ENCODE data around the gene SCO2.
"Not testable (repeated sequence)": the region's sequence is repeated elsewhere in the genome, so short reads cannot be mapped to it uniquely, and the experiment has no call there.

The SCO2 gene

GRCh38 chr22:50522208-50522805, 3.1 kb downstream of the SCO2 start:
- DNase-seq (ENCODE audit: insufficient read length, low spot score) (no peak), FAIRE-seq (no peak)

GRCh38 chr22:50521710-50522109, 3.7 kb downstream of the SCO2 start:
- FAIRE-seq (no peak), DNase-seq (ENCODE audit: insufficient read length, low spot score) (no peak)

GRCh38 chr22:50520826-50521453, 4.5 kb downstream of the SCO2 start:
- no peak for DNase-seq (ENCODE audit: insufficient read length, low spot score)
- FAIRE-seq = no peak

DNA sequence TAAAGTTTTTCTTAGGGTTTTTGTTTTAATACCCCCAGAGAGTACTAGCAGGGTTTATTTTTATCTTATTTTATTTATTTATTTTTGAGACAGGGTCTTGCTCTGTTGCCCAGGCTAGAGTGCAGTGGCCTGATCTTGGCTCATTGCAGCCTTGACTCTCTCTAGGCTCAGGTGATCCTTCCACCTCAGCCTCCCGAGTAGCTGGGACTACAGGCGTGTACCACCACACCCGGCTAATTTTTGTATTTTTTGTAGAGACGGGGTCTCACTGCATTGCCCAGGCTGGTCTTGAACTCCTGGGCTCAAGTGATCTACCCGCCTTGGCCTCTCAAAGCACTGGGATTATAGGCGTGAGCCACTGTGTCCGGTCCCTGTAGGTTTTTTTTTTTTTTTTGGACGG, 5.2 kb downstream of the SCO2 start:
- FAIRE-seq; DNase-seq (ENCODE audit: insufficient read length, low spot score): not testable (repeated sequence)

DNA sequence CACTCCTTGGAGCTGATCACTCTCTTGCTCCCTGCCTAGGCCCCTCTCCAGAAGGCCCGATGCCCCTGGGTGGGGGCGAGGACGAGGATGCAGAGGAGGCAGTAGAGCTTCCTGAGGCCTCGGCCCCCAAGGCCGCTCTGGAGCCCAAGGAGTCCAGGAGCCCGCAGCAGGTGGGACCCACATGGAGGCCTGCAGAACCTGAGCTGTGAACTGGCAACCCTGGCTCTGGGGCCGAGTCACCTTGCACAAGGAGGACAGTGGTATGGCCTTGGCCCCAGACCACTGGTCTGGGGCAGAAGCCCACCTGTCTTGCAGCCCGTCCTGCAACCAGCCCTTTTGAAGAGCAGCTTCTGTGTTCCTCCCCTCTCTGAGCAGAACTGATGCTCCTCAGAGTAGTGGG, 6.2 kb downstream of the SCO2 start:
- FAIRE-seq (no peak), DNase-seq (ENCODE audit: insufficient read length, low spot score) (no peak)

DNA sequence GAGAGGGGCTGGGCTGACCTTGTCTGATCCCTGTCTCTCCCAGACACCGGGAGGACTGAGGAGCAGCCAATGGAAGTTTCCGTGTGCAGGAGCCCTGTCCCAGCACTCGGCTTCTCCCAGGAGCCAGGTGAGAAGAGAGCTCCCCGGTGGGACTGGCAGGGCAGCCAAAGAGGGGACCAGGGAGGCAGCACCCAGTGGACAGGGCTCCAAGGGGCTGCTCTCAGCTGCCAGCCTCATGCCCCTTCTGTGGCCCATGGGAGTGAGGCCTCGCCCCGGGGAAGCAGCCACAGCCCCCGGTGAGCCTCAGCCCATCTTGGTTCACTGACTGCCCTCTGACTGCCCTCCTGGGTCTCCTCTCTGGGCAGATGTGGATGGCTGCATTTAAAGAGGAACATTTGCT, 6.8 kb downstream of the SCO2 start:
- FAIRE-seq (no peak), DNase-seq (ENCODE audit: insufficient read length, low spot score) (no peak)

GRCh38 chr22:50517495-50518260, 7.7 kb downstream of the SCO2 start:
- FAIRE-seq = no peak
- no peak for DNase-seq (ENCODE audit: insufficient read length, low spot score)

- FAIRE-seq = no peak
- DNase-seq (ENCODE audit: insufficient read length, low spot score) = no peak
Observed at GRCh38 chr22:50516891-50517290, 8.5 kb downstream of the SCO2 start.

- FAIRE-seq (no peak), DNase-seq (ENCODE audit: insufficient read length, low spot score) (no peak)
Observed at GRCh38 chr22:50516068-50516467, 9.3 kb downstream of the SCO2 start.

- FAIRE-seq = no peak
Observed at GRCh38 chr22:50513175-50513574, 12.2 kb downstream of the SCO2 start.

DNA sequence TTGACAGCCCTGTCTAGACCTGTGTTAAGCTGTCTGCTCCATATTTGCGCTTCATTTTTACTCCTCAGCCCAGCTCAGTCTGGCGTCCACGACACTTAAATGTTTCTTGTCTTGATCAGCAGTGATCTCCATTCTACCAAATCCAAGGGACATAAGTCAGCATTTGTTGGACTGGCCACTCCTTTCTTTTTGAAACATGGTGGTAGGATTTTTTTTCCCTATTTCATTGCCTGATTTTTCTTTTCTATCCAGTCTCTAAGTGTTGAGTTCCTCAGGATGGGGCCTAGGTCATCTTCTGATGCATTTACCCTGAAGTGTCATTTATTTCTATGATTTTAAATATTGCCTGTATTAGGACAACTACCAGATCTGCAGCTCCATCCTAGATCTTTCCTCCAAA, 16.5 kb downstream of the SCO2 start:
- FAIRE-seq (peak; percentile 9), DNase-seq (ENCODE audit: insufficient read length, low spot score) (no peak)

More at GRCh38 chr22:50513175-50513574, 12.2 kb downstream of the SCO2 start:
- no peak for DNase-seq (ENCODE audit: insufficient read length, low spot score)

DNA sequence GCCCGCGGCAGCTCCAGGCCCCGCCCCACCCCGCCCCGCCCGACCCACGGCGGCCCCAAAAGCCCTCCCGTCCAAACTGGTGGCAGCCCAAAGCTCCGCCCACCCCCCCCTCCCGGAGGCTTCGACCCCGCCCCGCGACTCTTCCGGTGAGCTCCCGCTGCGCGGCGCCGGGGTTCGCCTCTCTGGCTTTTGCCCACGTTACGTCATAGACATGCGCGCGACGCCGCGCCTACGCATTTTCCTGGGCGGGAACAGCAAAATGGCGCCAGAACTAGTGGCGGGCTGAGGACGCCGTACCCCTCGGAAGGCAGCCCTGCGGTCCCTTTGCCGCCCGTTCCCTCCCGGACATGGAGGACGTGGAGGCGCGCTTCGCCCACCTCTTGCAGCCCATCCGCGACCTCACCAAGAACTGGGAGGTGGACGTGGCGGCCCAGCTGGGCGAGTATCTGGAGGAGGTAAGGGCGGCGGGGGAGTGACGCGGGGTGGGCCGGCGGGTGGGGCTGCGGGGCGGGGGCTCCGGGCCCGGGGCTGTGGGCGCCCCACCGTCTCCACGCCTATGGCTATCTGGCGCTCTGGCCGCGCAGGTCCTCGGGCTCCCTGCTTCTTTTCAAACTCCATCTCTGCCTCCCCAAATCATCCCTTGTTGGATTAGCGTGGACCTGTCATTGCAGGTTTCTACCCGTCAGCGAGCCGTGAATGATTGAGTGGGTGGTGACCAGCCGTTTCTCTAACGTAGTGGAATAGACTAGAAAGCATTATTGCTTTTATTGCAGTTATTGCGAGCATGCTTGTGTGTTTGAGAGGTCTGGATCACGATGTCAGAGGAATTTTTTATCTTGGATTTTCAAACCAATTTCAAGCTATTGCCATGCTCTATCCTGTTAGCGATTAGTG, 17.2 kb downstream of the SCO2 start, which contains the start of gene NCAPH2:
Gene NCAPH2, plus strand, starts transcription at position 234 of the 894 bp plus-strand sequence. Its CDS starts 114 bp downstream, at position 348.
- DNase-seq (ENCODE audit: insufficient read length, low spot score) (peak; percentile 91), FAIRE-seq (peak; percentile 77)

GRCh38 chr22:50507421-50507990, 17.9 kb downstream of the SCO2 start, which contains the start of gene LMF2:
Gene LMF2 (minus strand): TSS chr22:50507702. CDS start chr22:50507675, 27 bp downstream.
- DNase-seq (ENCODE audit: insufficient read length, low spot score) (peak; percentile 73), FAIRE-seq (no peak)

GRCh38 chr22:50506611-50507420, 18.6 kb downstream of the SCO2 start:
- FAIRE-seq = peak; percentile 23
- no peak for DNase-seq (ENCODE audit: insufficient read length, low spot score)

GRCh38 chr22:50505776-50506610, 19.4 kb downstream of the SCO2 start:
- no peak for FAIRE-seq
- DNase-seq (ENCODE audit: insufficient read length, low spot score) = no peak

DNA sequence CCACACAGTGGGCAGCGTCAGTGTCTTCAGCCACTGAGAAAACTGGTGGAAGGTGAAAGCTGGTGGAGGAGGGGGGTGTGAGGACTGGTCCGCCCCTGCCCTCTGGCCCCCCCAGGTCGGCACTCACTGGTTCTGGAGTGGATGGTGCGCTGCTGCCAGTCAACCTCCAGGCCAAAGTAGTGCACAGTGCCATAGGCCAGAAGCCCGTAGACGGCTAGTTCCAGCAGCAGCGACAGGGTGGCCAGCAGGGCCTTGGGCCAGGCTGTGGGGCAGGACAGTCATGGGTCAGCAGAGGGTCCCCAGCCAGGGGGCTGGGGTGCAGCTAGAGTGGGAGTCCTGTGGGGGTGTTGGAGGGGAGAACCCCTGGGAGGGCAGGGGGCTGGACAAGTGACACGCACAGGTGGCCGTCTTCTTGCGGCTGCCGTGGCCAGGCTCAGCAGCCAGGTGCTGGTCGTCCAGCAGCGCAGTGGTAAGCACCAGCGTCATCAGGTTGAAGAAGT, 20.1 kb downstream of the SCO2 start:
- DNase-seq (ENCODE audit: insufficient read length, low spot score) (no peak), FAIRE-seq (no peak)

DNA sequence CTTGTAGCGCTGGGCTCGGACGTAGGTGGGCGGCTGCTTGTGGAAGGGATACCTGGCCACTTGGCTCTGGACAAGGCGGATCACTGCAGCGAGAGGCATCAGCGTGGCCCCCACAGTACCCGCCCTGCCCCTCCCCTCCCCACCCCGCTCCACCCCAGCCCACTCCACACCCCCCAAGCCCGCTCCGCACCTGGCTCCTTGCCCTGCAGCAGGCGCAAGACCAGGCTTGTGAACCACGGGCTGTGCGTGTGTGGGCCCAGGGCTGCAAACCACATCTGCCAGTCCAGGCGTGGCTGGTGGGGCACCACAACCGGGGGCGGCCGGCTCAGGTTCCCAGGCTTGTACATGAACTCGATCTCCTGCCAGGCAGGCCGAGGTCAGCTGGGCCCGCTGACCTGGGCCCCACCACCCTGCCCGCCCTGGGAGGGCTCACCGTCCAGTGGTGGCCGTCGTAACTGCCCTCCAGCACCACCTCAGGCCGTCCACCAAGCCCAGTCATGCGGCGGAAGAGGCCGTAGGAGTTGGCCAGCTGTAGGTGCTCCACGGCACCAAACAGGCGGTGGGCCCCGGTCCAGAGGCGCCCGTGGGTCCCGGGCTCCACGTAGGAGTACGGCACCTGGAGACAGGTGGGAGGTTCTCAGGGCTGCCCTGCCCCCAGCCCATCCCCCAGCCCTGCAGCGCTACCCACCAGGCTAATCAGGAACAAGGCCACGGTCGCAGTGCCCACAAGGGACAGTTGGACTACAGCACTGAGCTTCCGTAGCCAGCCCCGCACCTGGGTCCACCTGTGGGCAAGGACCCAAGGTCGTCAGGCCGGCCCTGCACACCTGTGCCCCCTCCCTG, 20.8 kb downstream of the SCO2 start:
- no peak for FAIRE-seq
- no peak for DNase-seq (ENCODE audit: insufficient read length, low spot score)

Measured in HTR-8/SVneo (cell line).